HPDE6-E6E7 (cell line): Measurements from ENCODE around the gene AADAC.
"Not testable (repeated sequence)": the region's sequence is repeated elsewhere in the genome, so short reads cannot be mapped to it uniquely, and the experiment has no call there.

Source experiments
- DNase-seq: peaks from one replicate; pipeline ENCODE4 v3.0.0; 2011; ENCODE audit warnings: missing footprints; ENCODE audit errors: extremely low spot score

The AADAC gene

GRCh38 chr3:151856118-151856517 is 42.2 kb downstream of the AADAC start:
- no peak for DNase-seq

GRCh38 chr3:151856641-151857040 is 42.7 kb downstream of the AADAC start:
- no peak for DNase-seq

- no peak for DNase-seq
These were observed 45.3 kb downstream of the AADAC start for GRCh38 chr3:151859233-151859673.

- no peak for DNase-seq
These were observed 46.0 kb downstream of the AADAC start for GRCh38 chr3:151859905-151860304.

GRCh38 chr3:151863611-151864010 is 49.7 kb downstream of the AADAC start:
- DNase-seq = no peak

- peak; percentile 10 for DNase-seq
These were observed 50.6 kb downstream of the AADAC start for GRCh38 chr3:151864423-151865101.

- no peak for DNase-seq
These were observed 52.9 kb downstream of the AADAC start for GRCh38 chr3:151866711-151867410.

GRCh38 chr3:151867666-151868065 is 53.8 kb downstream of the AADAC start:
- no peak for DNase-seq

- DNase-seq = no peak
These were observed 55.3 kb downstream of the AADAC start for GRCh38 chr3:151869181-151869580.

GRCh38 chr3:151871639-151872468 is 57.9 kb downstream of the AADAC start:
- no peak for DNase-seq

GRCh38 chr3:151873398-151873797 is 59.5 kb downstream of the AADAC start, which contains the start of gene SUCNR1:
Gene SUCNR1, plus strand, starts transcription at chr3:151873643. Its CDS starts 6,250 bp downstream, at chr3:151879893.
- no peak for DNase-seq

GRCh38 chr3:151874079-151874478 is 60.2 kb downstream of the AADAC start:
- not testable (repeated sequence) for DNase-seq

GRCh38 chr3:151875759-151876158 is 61.8 kb downstream of the AADAC start:
- DNase-seq = no peak

- no peak for DNase-seq
These were observed 63.4 kb downstream of the AADAC start for GRCh38 chr3:151877269-151877668.
